GM18502 (cell line): ENCODE results near the gene TSPOAP1.

Experiments used
- ATAC-seq: cut with Tn5 transposase; IDR thresholded peaks from one replicate; pipeline ENCODE4 v1.9.1; 2021; ENCODE audit warnings: mild to moderate bottlenecking; ENCODE audit not compliant: unreplicated experiment, poor library complexity

The TSPOAP1 gene

GRCh38 chr17:58280480-58281217 lies 47.9 kb downstream of the TSPOAP1 start, which contains the start of gene MPO:
Gene MPO (minus strand): TSS chr17:58280935. CDS start chr17:58280758, 177 bp downstream.
- ATAC-seq = no peak

GRCh38 chr17:58279736-58280479 lies 48.7 kb downstream of the TSPOAP1 start:
- ATAC-seq = no peak

GRCh38 chr17:58279016-58279711 lies 49.4 kb downstream of the TSPOAP1 start:
- ATAC-seq = no peak

GRCh38 chr17:58278661-58279015 lies 50.0 kb downstream of the TSPOAP1 start:
- ATAC-seq = no peak

- no peak for ATAC-seq
Measured at GRCh38 chr17:58277802-58278595, 50.6 kb downstream of the TSPOAP1 start.

- no peak for ATAC-seq
Measured at GRCh38 chr17:58277107-58277801, 51.3 kb downstream of the TSPOAP1 start.

- no peak for ATAC-seq
Measured at GRCh38 chr17:58276423-58276822, 52.2 kb downstream of the TSPOAP1 start.

GRCh38 chr17:58275417-58275816 lies 53.2 kb downstream of the TSPOAP1 start:
- no peak for ATAC-seq

GRCh38 chr17:58273453-58274104 lies 55.0 kb downstream of the TSPOAP1 start:
- no peak for ATAC-seq

- no peak for ATAC-seq
Measured at GRCh38 chr17:58272367-58273280, 56.0 kb downstream of the TSPOAP1 start.

- ATAC-seq = no peak
Measured at GRCh38 chr17:58271216-58271931, 57.2 kb downstream of the TSPOAP1 start.

GRCh38 chr17:58270476-58271215 lies 57.9 kb downstream of the TSPOAP1 start:
- no peak for ATAC-seq

- ATAC-seq = no peak
Measured at GRCh38 chr17:58269557-58270291, 58.9 kb downstream of the TSPOAP1 start.

- ATAC-seq = no peak
Measured at GRCh38 chr17:58268774-58269556, 59.6 kb downstream of the TSPOAP1 start.

- ATAC-seq = no peak
Measured at GRCh38 chr17:58268326-58268725, 60.3 kb downstream of the TSPOAP1 start.
